GM12878 (cell line): ENCODE measurements around the gene MEAK7. TPM values are rescaled to one million over a fixed set of nuclear protein-coding genes. Genes with fewer than 3 reads are reported as not detected.

ENCODE experiments used
- ATAC-seq: fragments of 200-7000 bp; cut with Tn5 transposase; 3 replicates; pipeline ENCODE4 v1.9.1; 2020; ENCODE audit warnings: mild to moderate bottlenecking, moderate library complexity
- BruUV-seq: library from RNA; stranded (reverse); fragments of 400-500 nt; replicated peaks from 2 replicates; lab custom pipeline; 2021; lab: Mats Ljungman, UMichigan
- CTCF ChIA-PET: fragments of 300-600 bp; sonication (Branson Sonifier 250); formaldehyde crosslinking; extraction: SDS; loops from one replicate; lab custom pipeline; 2021; ENCODE audit warnings: inconsistent platforms; lab: Yijun Ruan, JAX
- POLR2A ChIA-PET: fragments of 350-600 bp; formaldehyde crosslinking; extraction: SDS; loops from one replicate; lab custom pipeline; 2021; ENCODE audit warnings: inconsistent platforms; lab: Charles Lee
- RAD21 ChIA-PET: fragments of 300-600 bp; sonication (Branson Sonifier 250); formaldehyde crosslinking; loops from one replicate; lab custom pipeline; 2023; ENCODE audit warnings: antibody characterized with exemption; ENCODE audit not compliant: unreplicated experiment; lab: Charles Lee
- SMC1A ChIA-PET: fragments of 300-600 bp; sonication (Branson Sonifier 250); formaldehyde crosslinking; loops from one replicate; lab custom pipeline; 2023; ENCODE audit not compliant: unreplicated experiment, uncharacterized antibody; lab: Charles Lee
- DNase-seq: peaks from one replicate; pipeline ENCODE4 v3.0.0-alpha.2; 2011; ENCODE audit warnings: low read depth, low spot score
- FAIRE-seq: peaks from 3 replicates; lab custom pipeline; 2011; peaks lifted over from hg19 to GRCh38; lab: Jason Lieb, UNC
- H2AFZ ChIP-seq: 2 replicates; pipeline ENCODE4 v1.6.0; 2011; ENCODE audit warnings: low read depth, low read length, control low read depth; ENCODE audit not compliant: control insufficient read depth
- H3K27ac ChIP-seq: 2 replicates; pipeline ENCODE4 v1.5.1; 2011; ENCODE audit warnings: control low read depth; ENCODE audit not compliant: control insufficient read depth, insufficient read depth
- H3K27me3 ChIP-seq, 2 experiments: replicated peaks in 1 of 2; 2 replicates each; pipeline versions ENCODE4 v1.6.0 to v1.6.1; 2011; ENCODE audit warnings: low read length in 1 of 2; ENCODE audit not compliant: control insufficient read depth in 2 of 2, insufficient read depth in 2 of 2
- H3K36me3 ChIP-seq, 2 experiments: 2 replicates each; pipeline ENCODE4 v1.5.1; 2011; ENCODE audit warnings: low read length in 1 of 2; ENCODE audit not compliant: control insufficient read depth in 2 of 2, insufficient read depth in 2 of 2
- H3K4me1 ChIP-seq: 2 replicates; pipeline ENCODE4 v1.6.1; 2011; ENCODE audit warnings: mild to moderate bottlenecking, low read length, moderate library complexity, mixed read lengths; ENCODE audit not compliant: control insufficient read depth, insufficient read depth
- H3K4me2 ChIP-seq: 2 replicates; pipeline ENCODE4 v1.6.0; 2011; ENCODE audit warnings: control low read depth; ENCODE audit not compliant: control insufficient read depth, insufficient read depth
- H3K4me3 ChIP-seq: fragments of 200-600 bp; sonication (generic); 2 replicates; pipeline ENCODE4 v1.5.1; 2016
- H3K79me2 ChIP-seq: 2 replicates; pipeline ENCODE4 v1.6.0; 2011; ENCODE audit warnings: low read length; ENCODE audit not compliant: control insufficient read depth, insufficient read depth
- H3K9ac ChIP-seq: 2 replicates; pipeline ENCODE4 v1.8.0; 2011; ENCODE audit warnings: low read length, control low read depth, mixed read lengths; ENCODE audit not compliant: control insufficient read depth, insufficient read depth
- H3K9me3 ChIP-seq: replicated peaks from 3 replicates; pipeline ENCODE4 v1.5.1; 2011; ENCODE audit warnings: mild to moderate bottlenecking, low read length; ENCODE audit not compliant: control insufficient read depth, insufficient read depth
- H4K20me1 ChIP-seq: 2 replicates; pipeline ENCODE4 v1.6.0; 2011; ENCODE audit not compliant: control insufficient read depth, insufficient read depth
- CREB1 ChIP-seq: IDR thresholded peaks from 2 replicates; pipeline ENCODE4 v1.6.1; 2012; ENCODE audit warnings: low read depth, mild to moderate bottlenecking, inconsistent platforms
- MAX ChIP-seq: IDR thresholded peaks from 2 replicates; pipeline ENCODE4 v1.6.1; 2012; ENCODE audit warnings: low read depth, low read length, improper control_type of control experiment
- MYC ChIP-seq: IDR thresholded peaks from 2 replicates; pipeline ENCODE4 v1.6.1; 2011; ENCODE audit warnings: mild to moderate bottlenecking, low read length, moderate library complexity, inconsistent platforms; ENCODE audit not compliant: insufficient read depth, insufficient replicate concordance, insufficient read length, severe bottlenecking
- NFIC ChIP-seq: IDR thresholded peaks from 2 replicates; pipeline ENCODE4 v1.6.1; 2012; ENCODE audit warnings: low read depth, mild to moderate bottlenecking, inconsistent platforms, low read length, moderate library complexity
- NKRF ChIP-seq: fragments of 450-650 bp; conservative IDR thresholded peaks from 2 replicates; pipeline ENCODE4 v1.6.1; 2017; ENCODE audit warnings: mild to moderate bottlenecking, moderate library complexity
- PAX5 ChIP-seq: IDR thresholded peaks from 2 replicates; pipeline ENCODE4 v1.6.1; 2011; ENCODE audit warnings: low read depth, low read length, borderline replicate concordance
- TCF12 ChIP-seq: IDR thresholded peaks from 2 replicates; pipeline ENCODE4 v1.6.1; 2011; ENCODE audit warnings: low read depth, mild to moderate bottlenecking, low read length
- USF2 ChIP-seq: IDR thresholded peaks from 2 replicates; pipeline ENCODE4 v1.6.1; 2011; ENCODE audit warnings: low read depth, low read length, improper control_type of control experiment, borderline replicate concordance
- ZNF24 ChIP-seq: fragments of 450-650 bp; IDR thresholded peaks from 2 replicates; pipeline ENCODE4 v1.6.1; 2017; ENCODE audit warnings: antibody characterized with exemption, mild to moderate bottlenecking
- ZNF274 ChIP-seq: IDR thresholded peaks from one replicate; pipeline ENCODE4 v1.8.0; 2011; ENCODE audit not compliant: insufficient read length, insufficient read depth
- ZNF622 ChIP-seq: fragments of 450-650 bp; IDR thresholded peaks from 2 replicates; pipeline ENCODE4 v1.6.1; 2017; ENCODE audit warnings: mild to moderate bottlenecking, inconsistent platforms
- ZZZ3 ChIP-seq: IDR thresholded peaks from 2 replicates; pipeline ENCODE4 v1.6.1; 2011; ENCODE audit warnings: low read depth; ENCODE audit not compliant: control insufficient read depth, insufficient read length
- WGBS: methylation state at CpG from one replicate; pipeline ENCODE4 v1.1.6; 2016; ENCODE audit warnings: low lambda C conversion rate; ENCODE audit not compliant: insufficient replicate concordance, insufficient coverage; ENCODE audit errors: missing lambda C conversion rate; 5-methylcytosine and 5-hydroxymethylcytosine counted together
- in situ Hi-C: fragments of 300-500 bp; cut with MboI; formaldehyde crosslinking; loops from 9 replicates; pipeline ENCODE4 v1.14.3; 2018; ENCODE audit warnings: mixed read lengths
- intact Hi-C: fragments of 100-400 bp; cut with micrococcal nuclease; formaldehyde crosslinking; loops from one replicate; pipeline ENCODE4 v1.14.2; 2022; ENCODE audit not compliant: unreplicated experiment
- polyA plus RNA-seq, 11 experiments: library from polyadenylated mRNA; depleted of rRNA in 4 of 11; unstranded in 6 of 11; stranded (reverse) in 5 of 11; fragments of >200 nt; fragmentation: Nextera tagmentation in 4 of 11; fragmentation: Illumina TruSeq in 1 of 11; extraction: Ambion mirVana in 4 of 11; extraction: Trizol in 1 of 11; gene quantifications; 1 replicate in 1 of 11; 2 replicates in 10 of 11; pipeline versions ENCODE4 v1.2.1 to v1.2.3, GENCODE V29; 2011 to 2016; ENCODE audit warnings: inconsistent platforms in 2 of 11, missing spikeins in 2 of 11, low read depth in 1 of 11
- total RNA-seq, 4 experiments: library from RNA; depleted of rRNA in 3 of 4; stranded (reverse); fragments of >200 nt in 3 of 4; fragmentation: Illumina TruSeq in 1 of 4; extraction: Trizol in 1 of 4; gene quantifications; 2 replicates each; pipeline versions ENCODE4 v1.2.1 to v1.2.3, GENCODE V29; 2013 to 2021

MEAK7 gene
- total and polyA plus RNA-seq, 10 of the 15 experiments (the other 5 are each of a cell fraction or from before 2014, with no cell fraction given): 1.4 to 11.9 (median 6.4) TPM

- no peak overlapping the region for H3K9ac ChIP-seq
- CTCF ChIA-PET: no interaction called here
- no peaks in the 10 kb centered on the region for H3K36me3 ChIP-seq
- no peak overlapping the region for H3K4me2 ChIP-seq
- no peaks in the 10 kb centered on the region for H3K4me1 ChIP-seq
- no peak overlapping the region for H3K4me3 ChIP-seq
- H3K27me3 ChIP-seq: no peaks in the 10 kb centered on the region
- 62% methylated on average over 8 of the region's 8 CpGs for WGBS
- POLR2A ChIA-PET: no interaction called here
- H4K20me1 ChIP-seq: no peaks in the 10 kb centered on the region
- RAD21 ChIA-PET: no interaction called here
- FAIRE-seq (no peak), DNase-seq (no peak), ATAC-seq (no peak)
- in situ Hi-C loops: no loop called here
- H3K27ac ChIP-seq: no peak overlapping the region
- no peak for TF ChIP-seq USF2
- no peak for TF ChIP-seq ZZZ3
- TF ChIP-seq ZNF24: no peak
- no peak for TF ChIP-seq NFIC
- TF ChIP-seq NKRF: no peak
- TF ChIP-seq MAX: no peak
- TF ChIP-seq PAX5: no peak
- no peak for TF ChIP-seq CREB1
- no peak for TF ChIP-seq MYC
- TF ChIP-seq TCF12: no peak
- no peak for TF ChIP-seq ZNF274
- no peak for TF ChIP-seq ZNF622
- BruUV-seq: no TSS peak
- SMC1A ChIA-PET: no interaction called here
- no peak overlapping the region for H2AFZ ChIP-seq
- H3K79me2 ChIP-seq: no peaks in the 10 kb centered on the region
- intact Hi-C loops: no loop called here
- no peaks in the 10 kb centered on the region for H3K9me3 ChIP-seq
Observed at GRCh38 chr16:84461029-84461412, 43.4 kb downstream of the MEAK7 start.
